ENCODE data around the gene TRPC1.

TRPC1 gene

DNA sequence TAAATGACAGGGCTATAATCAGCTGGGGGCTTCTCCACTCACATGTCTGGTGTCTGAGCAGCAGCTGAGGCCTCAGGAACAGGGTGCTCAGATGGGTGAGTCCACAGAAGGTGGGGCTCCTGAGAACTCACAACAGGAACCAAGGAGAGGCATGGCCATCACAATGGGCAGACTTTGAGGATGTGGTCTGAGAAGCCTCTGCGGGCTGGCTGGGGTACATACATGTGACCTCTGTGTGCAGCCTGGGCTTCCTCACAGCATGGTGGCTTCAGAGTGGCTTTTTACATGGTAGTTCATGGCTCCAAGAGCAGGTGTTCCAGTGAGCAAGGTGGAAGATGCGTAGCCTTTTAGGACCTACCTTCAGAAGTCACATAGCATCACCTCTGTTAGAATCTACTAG is 58.8 kb downstream of the TRPC1 start:
- Histone ChIP-seq H3K4me1 (ENCODE audit: control insufficient read depth, insufficient read depth, low read depth, low read length) (no peaks in the 10 kb centered on the region), H3K9ac (ENCODE audit: low read length) (no peak overlapping the region), H3K4me2 (ENCODE audit: low read length, poor library complexity, severe bottlenecking) (no peak overlapping the region), H3K4me3 (ENCODE audit: insufficient read depth in 1 of 2, low read depth in 1 of 2, low read length in 2 of 2) (no peak overlapping the region), H3K79me1 (replicated peaks; ENCODE audit: low read length, poor library complexity, severe bottlenecking) (no peaks in the 10 kb centered on the region), H4K8ac (ENCODE audit: low read length) (no peak overlapping the region), H2AK5ac (ENCODE audit: low read length, severe bottlenecking) (no peak overlapping the region), H2BK120ac (ENCODE audit: low read depth, low read length) (no peak overlapping the region), H2BK12ac (ENCODE audit: low read length in 2 of 2) (no peak overlapping the region), H3K18ac (ENCODE audit: low read depth in 1 of 2, low read length in 2 of 2) (no peak overlapping the region), H3K36me3 (ENCODE audit: control insufficient read depth in 1 of 2, insufficient read depth in 2 of 2, low read depth in 1 of 2, low read length in 2 of 2) (peaks cover 4 to 23% of the 10 kb centered on the region in 2 experiments), H3K14ac (ENCODE audit: low read length in 2 of 2) (no peak overlapping the region), H2AFZ (ENCODE audit: low read depth, low read length) (no peak overlapping the region), H2BK15ac (ENCODE audit: low read depth, poor library complexity, severe bottlenecking) (no peak overlapping the region), H3K9me3 (ENCODE audit: control insufficient read depth, low read length) (no peaks in the 10 kb centered on the region), H3K4ac (ENCODE audit: low read depth in 1 of 2, low read length in 2 of 2) (no peak overlapping the region), H4K91ac (ENCODE audit: low read length) (no peak overlapping the region), H2BK5ac (ENCODE audit: low read depth, low read length, poor library complexity, severe bottlenecking) (no peak overlapping the region), H3K27me3 (ENCODE audit: control insufficient read depth in 1 of 2, insufficient read depth in 1 of 2, low read length in 2 of 2) (no peaks in the 10 kb centered on the region), H3K23ac (ENCODE audit: low read length in 2 of 2) (no peak overlapping the region), H3K27ac (ENCODE audit: low read length, poor library complexity, severe bottlenecking) (no peak overlapping the region)
- no peak for DNase-seq
- WGBS = 94% methylated on average over 1 of the region's 2 CpGs

DNA sequence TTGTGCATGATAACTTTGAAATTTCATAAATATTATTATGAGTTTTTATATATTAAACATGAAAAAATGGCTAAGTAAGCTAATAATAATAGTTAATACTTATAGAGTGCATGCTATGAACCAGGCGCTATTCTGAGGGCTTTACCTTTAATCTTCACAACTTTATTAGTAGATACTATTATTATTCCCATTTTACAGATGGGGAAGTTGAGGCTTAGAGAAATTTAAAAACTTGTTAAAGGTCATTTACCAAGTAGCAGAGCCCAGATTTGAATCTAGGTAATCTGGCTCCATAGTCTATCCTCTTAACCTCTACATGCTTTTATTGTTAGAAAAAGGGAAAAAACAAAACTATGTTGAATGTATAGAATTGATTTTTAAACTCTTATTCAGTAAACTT is 60.4 kb downstream of the TRPC1 start:
- Histone ChIP-seq H3K79me1 (replicated peaks; ENCODE audit: low read length, poor library complexity, severe bottlenecking) (no peaks in the 10 kb centered on the region), H3K27me3 (ENCODE audit: control insufficient read depth in 1 of 2, insufficient read depth in 1 of 2, low read length in 2 of 2) (no peaks in the 10 kb centered on the region), H3K4me2 (ENCODE audit: low read length, poor library complexity, severe bottlenecking) (no peak overlapping the region), H3K18ac (ENCODE audit: low read depth in 1 of 2, low read length in 2 of 2) (no peak overlapping the region), H4K8ac (ENCODE audit: low read length) (no peak overlapping the region), H2BK120ac (ENCODE audit: low read depth, low read length) (no peak overlapping the region), H2BK12ac (ENCODE audit: low read length in 2 of 2) (no peak overlapping the region), H3K14ac (ENCODE audit: low read length in 2 of 2) (no peak overlapping the region), H2BK15ac (ENCODE audit: low read depth, poor library complexity, severe bottlenecking) (no peak overlapping the region), H3K4me1 (ENCODE audit: control insufficient read depth, insufficient read depth, low read depth, low read length) (no peaks in the 10 kb centered on the region), H3K9me3 (ENCODE audit: control insufficient read depth, low read length) (no peaks in the 10 kb centered on the region), H2BK5ac (ENCODE audit: low read depth, low read length, poor library complexity, severe bottlenecking) (no peak overlapping the region), H2AFZ (ENCODE audit: low read depth, low read length) (no peak overlapping the region), H4K91ac (ENCODE audit: low read length) (no peak overlapping the region), H3K9ac (ENCODE audit: low read length) (no peak overlapping the region), H3K23ac (ENCODE audit: low read length in 2 of 2) (no peak overlapping the region), H3K4me3 (ENCODE audit: insufficient read depth in 1 of 2, low read depth in 1 of 2, low read length in 2 of 2) (no peak overlapping the region), H3K36me3 (ENCODE audit: control insufficient read depth in 1 of 2, insufficient read depth in 2 of 2, low read depth in 1 of 2, low read length in 2 of 2) (peaks cover 4 to 19% of the 10 kb centered on the region in 2 experiments), H3K4ac (ENCODE audit: low read depth in 1 of 2, low read length in 2 of 2) (no peak overlapping the region), H3K27ac (ENCODE audit: low read length, poor library complexity, severe bottlenecking) (no peak overlapping the region), H2AK5ac (ENCODE audit: low read length, severe bottlenecking) (no peak overlapping the region)
- WGBS = no CpG with 5 or more reads among the region's 1 CpG
- no peak for DNase-seq

DNA sequence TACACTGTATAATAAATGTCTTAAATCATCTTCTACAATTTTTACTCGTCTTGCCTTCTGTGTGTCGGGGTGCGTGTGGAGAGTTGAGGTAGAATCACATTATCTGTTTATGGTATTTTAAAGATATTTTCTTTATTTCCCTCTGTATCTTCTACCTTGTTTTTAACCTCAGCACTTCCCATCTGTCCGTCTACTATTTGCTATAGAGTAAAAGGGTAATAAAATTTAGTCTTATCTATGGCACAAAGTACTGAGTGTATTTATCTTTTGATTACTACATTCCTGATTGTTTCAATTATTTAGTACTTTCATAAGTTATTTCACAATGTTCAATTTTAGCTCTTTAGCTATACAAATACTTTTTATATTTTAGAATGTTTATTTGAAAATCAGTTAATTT is 62.2 kb downstream of the TRPC1 start:
- H3K27me3 ChIP-seq (ENCODE audit: control insufficient read depth in 1 of 2, insufficient read depth in 1 of 2, low read length in 2 of 2) = no peaks in the 10 kb centered on the region
- H2BK5ac ChIP-seq (ENCODE audit: low read depth, low read length, poor library complexity, severe bottlenecking) = no peak overlapping the region
- H3K9ac ChIP-seq (ENCODE audit: low read length) = no peak overlapping the region
- H3K23ac ChIP-seq (ENCODE audit: low read length in 2 of 2) = no peak overlapping the region
- no peaks in the 10 kb centered on the region for H3K9me3 ChIP-seq (ENCODE audit: control insufficient read depth, low read length)
- no peak overlapping the region for H3K4me3 ChIP-seq (ENCODE audit: insufficient read depth in 1 of 2, low read depth in 1 of 2, low read length in 2 of 2)
- no peak overlapping the region for H3K27ac ChIP-seq (ENCODE audit: low read length, poor library complexity, severe bottlenecking)
- no peak overlapping the region for H2AK5ac ChIP-seq (ENCODE audit: low read length, severe bottlenecking)
- no peak overlapping the region for H4K8ac ChIP-seq (ENCODE audit: low read length)
- no peak overlapping the region for H3K4ac ChIP-seq (ENCODE audit: low read depth in 1 of 2, low read length in 2 of 2)
- no peak overlapping the region for H3K14ac ChIP-seq (ENCODE audit: low read length in 2 of 2)
- H2AFZ ChIP-seq (ENCODE audit: low read depth, low read length) = no peak overlapping the region
- H4K91ac ChIP-seq (ENCODE audit: low read length) = no peak overlapping the region
- no peak overlapping the region for H2BK12ac ChIP-seq (ENCODE audit: low read length in 2 of 2)
- H3K4me1 ChIP-seq (ENCODE audit: control insufficient read depth, insufficient read depth, low read depth, low read length) = no peaks in the 10 kb centered on the region
- no peak overlapping the region for H3K18ac ChIP-seq (ENCODE audit: low read depth in 1 of 2, low read length in 2 of 2)
- H2BK15ac ChIP-seq (ENCODE audit: low read depth, poor library complexity, severe bottlenecking) = no peak overlapping the region
- peaks cover 4 to 21% of the 10 kb centered on the region in 2 experiments for H3K36me3 ChIP-seq (ENCODE audit: control insufficient read depth in 1 of 2, insufficient read depth in 2 of 2, low read depth in 1 of 2, low read length in 2 of 2)
- WGBS = no CpG with 5 or more reads among the region's 4 CpGs
- peaks cover 1% of the 10 kb centered on the region for H3K79me1 ChIP-seq (replicated peaks; ENCODE audit: low read length, poor library complexity, severe bottlenecking)
- H3K4me2 ChIP-seq (ENCODE audit: low read length, poor library complexity, severe bottlenecking) = no peak overlapping the region
- DNase-seq = no peak
- H2BK120ac ChIP-seq (ENCODE audit: low read depth, low read length) = no peak overlapping the region

DNA sequence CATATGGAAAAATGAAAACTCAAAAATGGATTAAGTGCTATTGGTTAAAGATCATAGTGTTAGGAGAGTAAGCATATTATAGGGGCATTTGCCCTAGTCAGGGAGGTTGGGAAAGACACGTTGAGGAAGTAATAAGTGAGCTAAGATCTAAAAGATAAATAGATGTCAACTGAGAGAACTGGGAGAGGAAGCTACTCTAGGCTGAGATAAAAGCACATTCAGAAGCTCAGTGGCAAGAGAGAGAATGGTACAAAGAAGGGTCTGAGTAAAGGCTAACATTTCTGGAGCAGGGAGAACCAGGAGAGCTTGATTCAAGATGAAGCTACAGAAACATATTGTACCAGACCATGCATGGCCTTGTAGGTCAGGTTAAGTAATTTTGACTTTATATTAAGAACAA is 63.9 kb downstream of the TRPC1 start:
- Histone ChIP-seq H4K8ac (ENCODE audit: low read length) (no peak overlapping the region), H2BK120ac (ENCODE audit: low read depth, low read length) (no peak overlapping the region), H3K4me1 (ENCODE audit: control insufficient read depth, insufficient read depth, low read depth, low read length) (no peaks in the 10 kb centered on the region), H3K9ac (ENCODE audit: low read length) (no peak overlapping the region), H2BK15ac (ENCODE audit: low read depth, poor library complexity, severe bottlenecking) (no peak overlapping the region), H3K79me1 (replicated peaks; ENCODE audit: low read length, poor library complexity, severe bottlenecking) (peaks cover 1% of the 10 kb centered on the region), H3K36me3 (ENCODE audit: control insufficient read depth in 1 of 2, insufficient read depth in 2 of 2, low read depth in 1 of 2, low read length in 2 of 2) (peaks cover under 1 to 21% of the 10 kb centered on the region in 2 experiments), H3K4me3 (ENCODE audit: insufficient read depth in 1 of 2, low read depth in 1 of 2, low read length in 2 of 2) (no peak overlapping the region), H2AK5ac (ENCODE audit: low read length, severe bottlenecking) (no peak overlapping the region), H3K9me3 (ENCODE audit: control insufficient read depth, low read length) (no peaks in the 10 kb centered on the region), H2AFZ (ENCODE audit: low read depth, low read length) (no peak overlapping the region), H3K18ac (ENCODE audit: low read depth in 1 of 2, low read length in 2 of 2) (no peak overlapping the region), H3K4ac (ENCODE audit: low read depth in 1 of 2, low read length in 2 of 2) (no peak overlapping the region), H2BK5ac (ENCODE audit: low read depth, low read length, poor library complexity, severe bottlenecking) (no peak overlapping the region), H3K27me3 (ENCODE audit: control insufficient read depth in 1 of 2, insufficient read depth in 1 of 2, low read length in 2 of 2) (no peaks in the 10 kb centered on the region), H3K23ac (ENCODE audit: low read length in 2 of 2) (no peak overlapping the region), H4K91ac (ENCODE audit: low read length) (no peak overlapping the region), H3K14ac (ENCODE audit: low read length in 2 of 2) (no peak overlapping the region), H3K27ac (ENCODE audit: low read length, poor library complexity, severe bottlenecking) (no peak overlapping the region), H3K4me2 (ENCODE audit: low read length, poor library complexity, severe bottlenecking) (no peak overlapping the region), H2BK12ac (ENCODE audit: low read length in 2 of 2) (no peak overlapping the region)
- no peak for DNase-seq
- WGBS = 40% methylated on average over 1 of the region's 1 CpG

Measured in mesenchymal stem cell (in vitro differentiated cells and primary cell).